Uterus (tissue), 2 donors: ENCODE data around the gene CIITA.

Source experiments
- CTCF ChIP-seq, 4 experiments: fragments of 200-600 bp in 2 of 4; fragments of 450-650 bp in 2 of 4; sonication (generic) in 2 of 4; IDR thresholded peaks; one replicate each; pipeline ENCODE4 v1.5.1; 2016 to 2019; ENCODE audit warnings: antibody characterized with exemption in 4 of 4, mild to moderate bottlenecking in 2 of 4, moderate library complexity in 1 of 4
- POLR2A ChIP-seq, 2 donors: fragments of 450-650 bp; IDR thresholded peaks; one replicate each; pipeline ENCODE4 v1.6.1; 2016; ENCODE audit warnings: antibody characterized with exemption in 2 of 2, mild to moderate bottlenecking in 1 of 2, moderate library complexity in 1 of 2

GRCh38 chr16:10966129-10966528 lies 89.1 kb downstream of the CIITA start:
- TF ChIP-seq POLR2A (IDR thresholded peaks at IDR 0.05) (no peak), CTCF (IDR thresholded peaks at IDR 0.05) (no peak)
